C4-2B (cell line): ENCODE data around the gene TPCN2.
"Not testable (repeated sequence)": the region's sequence is repeated elsewhere in the genome, so short reads cannot be mapped to it uniquely, and the experiment has no call there.

Experiments used
- H3K27ac ChIP-seq: fragments of 450-650 bp; 2 replicates; pipeline ENCODE4 v1.5.1; 2017
- CTCF ChIP-seq: fragments of 450-650 bp; conservative IDR thresholded peaks from 2 replicates; pipeline ENCODE4 v1.5.1; 2017; ENCODE audit warnings: mild to moderate bottlenecking
- ZFX ChIP-seq: fragments of 450-650 bp; IDR thresholded peaks from 2 replicates; pipeline ENCODE4 v1.6.1; 2017

The TPCN2 gene

DNA sequence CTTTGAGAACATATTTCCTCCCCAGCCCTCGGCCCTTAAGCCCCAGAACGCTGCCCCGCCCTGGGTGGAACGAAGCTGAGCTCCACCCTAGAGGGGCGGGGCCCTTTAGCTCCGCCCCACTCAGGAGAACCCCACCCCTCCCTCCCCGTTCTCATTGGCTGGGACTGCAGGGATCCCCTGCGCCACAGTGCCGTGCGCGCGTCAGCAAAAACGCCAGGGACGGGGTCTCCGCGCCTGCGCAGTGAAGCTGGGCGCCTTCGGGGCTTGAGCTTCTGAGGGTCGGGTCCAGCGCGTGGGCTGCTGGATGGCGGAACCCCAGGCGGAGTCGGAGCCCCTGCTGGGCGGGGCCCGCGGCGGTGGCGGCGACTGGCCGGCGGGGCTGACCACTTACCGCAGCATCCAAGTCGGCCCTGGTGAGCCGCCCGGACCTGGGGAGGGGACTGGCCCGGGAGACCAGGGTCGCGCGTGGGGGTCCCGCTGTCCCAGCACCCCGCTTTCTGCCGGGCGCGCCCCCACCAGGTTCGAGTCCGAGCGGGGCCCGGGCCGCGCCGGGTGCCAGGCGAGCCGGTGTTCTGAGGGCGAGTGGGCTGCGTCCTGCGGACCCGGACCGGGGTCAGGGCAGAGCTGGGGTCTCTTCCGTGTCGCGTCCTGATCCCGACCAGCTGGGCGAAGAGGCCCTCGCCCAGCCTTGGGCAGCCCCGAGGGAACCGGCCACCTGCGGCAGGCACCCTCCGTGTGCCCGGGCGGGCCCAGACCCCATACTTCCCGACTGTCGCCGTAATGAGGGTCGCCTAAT is at the start of gene TPCN2:
TSS of gene TPCN2 (plus strand) at position 239 of the 796 bp plus-strand sequence. CDS start at position 305, 66 bp downstream.
- TF ChIP-seq CTCF (no peak), ZFX (peak; percentile 38; the same call in 1 of the 2 replicates)

GRCh38 chr11:68999093-68999747 is 49.5 kb upstream of the TPCN2 start:
- H3K27ac ChIP-seq, result no peak overlapping the region
- no peak for TF ChIP-seq ZFX
- TF ChIP-seq CTCF, result no peak

More for the DNA sequence above, at the start of gene TPCN2:
- H3K27ac ChIP-seq, result peak within 1 kb of the TSS; percentile 93

DNA sequence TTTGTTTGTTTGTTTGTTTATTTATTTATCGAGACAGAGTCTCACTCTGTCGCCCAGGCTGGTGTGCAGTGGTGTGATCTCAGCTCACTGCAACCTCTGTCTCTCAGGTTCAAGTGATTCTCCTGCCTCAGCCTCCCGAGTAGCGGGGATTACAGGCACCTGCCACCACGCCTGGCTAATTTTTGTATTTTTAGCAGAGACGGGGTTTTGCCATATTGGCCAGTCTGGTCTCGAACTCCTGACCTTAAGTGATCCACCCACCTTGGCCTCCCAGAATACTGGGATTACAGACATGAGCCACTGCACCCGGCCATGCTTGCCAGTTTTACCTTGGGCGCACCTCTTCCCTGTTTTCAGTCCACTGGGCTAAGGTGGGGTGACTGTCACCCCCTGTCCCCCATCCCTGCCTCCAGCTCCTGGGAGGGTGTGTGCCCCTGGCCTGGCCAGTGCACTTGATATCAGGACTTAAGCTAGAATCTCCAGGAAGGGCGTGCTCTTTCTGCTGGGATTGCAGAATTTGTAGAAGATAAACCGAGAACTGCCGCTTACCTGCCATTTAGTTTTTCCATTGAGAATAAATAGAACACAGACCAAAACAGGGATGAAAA is 48.9 kb upstream of the TPCN2 start:
- H3K27ac ChIP-seq, result not testable (repeated sequence)

GRCh38 chr11:69000391-69000790 is 48.3 kb upstream of the TPCN2 start:
- TF ChIP-seq CTCF (no peak), ZFX (no peak)
- no peak overlapping the region for H3K27ac ChIP-seq

- no peak overlapping the region for H3K27ac ChIP-seq
- TF ChIP-seq CTCF (no peak; the same call in 1 of the 2 replicates), ZFX (no peak)
Measured at GRCh38 chr11:69000831-69001242, 47.9 kb upstream of the TPCN2 start.

DNA sequence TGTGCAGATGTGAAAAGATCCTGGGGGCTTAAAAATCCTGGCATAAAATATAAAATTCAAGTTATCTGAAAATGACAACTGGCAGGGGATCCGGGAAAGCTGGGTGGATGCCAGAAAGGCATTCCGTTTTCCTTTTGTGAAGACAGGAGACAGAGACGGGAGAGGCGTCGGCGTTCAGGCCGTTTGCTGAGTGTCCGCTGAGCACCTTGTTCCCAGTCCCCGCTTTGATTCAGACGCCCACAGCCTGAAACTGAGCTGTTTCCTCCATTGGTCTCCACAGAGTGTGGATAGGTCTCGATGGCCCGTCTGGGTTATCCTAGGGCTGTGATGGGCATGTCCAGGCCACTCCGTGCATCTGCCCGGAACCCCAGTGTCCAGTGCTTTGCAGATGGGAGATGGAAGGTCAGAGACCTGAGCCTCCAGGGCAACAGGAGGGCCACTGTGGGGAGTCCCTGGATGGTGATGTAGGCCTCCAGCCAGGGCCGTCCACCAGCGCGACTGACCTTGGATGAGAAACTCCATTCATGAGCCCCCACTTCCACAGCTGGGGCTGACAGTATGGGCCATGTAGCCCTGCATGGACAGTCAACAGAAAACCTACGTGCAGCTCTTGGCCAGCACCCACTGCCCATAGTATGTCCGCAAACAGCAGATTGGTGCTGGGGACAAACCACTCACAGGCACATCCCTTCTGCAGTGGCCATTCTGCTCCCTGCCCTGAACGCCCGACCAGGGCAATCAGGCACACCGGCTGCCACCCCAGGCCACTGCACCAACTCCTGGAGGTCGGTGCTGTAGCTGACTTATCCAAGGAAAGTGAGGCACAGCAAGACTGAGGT is 47.3 kb upstream of the TPCN2 start:
- H3K27ac ChIP-seq, result no peak overlapping the region
- TF ChIP-seq ZFX (no peak), CTCF (no peak)

GRCh38 chr11:69002110-69002569 is 46.6 kb upstream of the TPCN2 start:
- TF ChIP-seq CTCF (no peak), ZFX (no peak)
- no peak overlapping the region for H3K27ac ChIP-seq
